Panc1 (cell line): ENCODE data around the gene CNTLN. TPM values are rescaled to one million over a fixed set of nuclear protein-coding genes. Genes with fewer than 3 reads are reported as not detected.

Experiments used
- ATAC-seq: fragments of 200-7000 bp; cut with Tn5 transposase; 2 replicates; pipeline ENCODE4 v1.9.1; 2020; ENCODE audit warnings: mild to moderate bottlenecking, moderate library complexity
- BruUV-seq: library from RNA; stranded (reverse); fragments of 400-500 nt; replicated peaks from 2 replicates; lab custom pipeline; 2021; lab: Mats Ljungman, UMichigan
- CTCF ChIA-PET: fragments of 300-600 bp; sonication (Branson Sonifier 250); formaldehyde crosslinking; loops from one replicate; lab custom pipeline; 2022; ENCODE audit warnings: antibody characterized with exemption; lab: Charles Lee
- POLR2A ChIA-PET: fragments of 300-600 bp; sonication (Branson Sonifier 250); formaldehyde crosslinking; loops from one replicate; lab custom pipeline; 2022; ENCODE audit warnings: antibody characterized with exemption; lab: Charles Lee
- DNase-seq: peaks from one replicate; pipeline ENCODE4 v3.0.0-alpha.2; 2010; ENCODE audit warnings: low read depth, low spot score
- H3K27ac ChIP-seq: 2 replicates; pipeline ENCODE4 v1.5.1; 2011; ENCODE audit warnings: mild to moderate bottlenecking, low read length, inconsistent platforms
- H3K27me3 ChIP-seq: fragments of 200-500 bp; sonication (Bioruptor generic); 2 replicates; pipeline ENCODE4 v1.6.0; 2014; ENCODE audit warnings: low read length, inconsistent platforms; ENCODE audit not compliant: control insufficient read depth, insufficient read depth
- H3K36me3 ChIP-seq: fragments of 200-500 bp; sonication (Bioruptor generic); 2 replicates; pipeline ENCODE4 v1.5.1; 2014; ENCODE audit warnings: inconsistent platforms, mild to moderate bottlenecking, low read length, moderate library complexity; ENCODE audit not compliant: control insufficient read depth, insufficient read depth
- H3K4me1 ChIP-seq: 2 replicates; pipeline ENCODE4 v1.5.1; 2011; ENCODE audit warnings: inconsistent platforms, mild to moderate bottlenecking, low read length, moderate library complexity; ENCODE audit not compliant: control insufficient read depth, insufficient read depth
- H3K4me3 ChIP-seq, 2 experiments: 2 replicates each; pipeline ENCODE4 v1.5.1; 2011 to 2012; ENCODE audit warnings: low read depth in 2 of 2, low read length in 2 of 2, mild to moderate bottlenecking in 2 of 2, inconsistent platforms in 1 of 2, moderate library complexity in 1 of 2
- H3K9me3 ChIP-seq: fragments of 200-500 bp; sonication (Bioruptor generic); 2 replicates; pipeline ENCODE4 v1.5.1; 2014; ENCODE audit warnings: low read depth, mild to moderate bottlenecking, inconsistent platforms, low read length, moderate library complexity; ENCODE audit not compliant: control insufficient read depth, insufficient read depth
- POLR2AphosphoS5 ChIP-seq: IDR thresholded peaks from 2 replicates; pipeline ENCODE4 v1.6.1; 2012; ENCODE audit warnings: mild to moderate bottlenecking, low read depth, low read length, moderate library complexity
- SIN3A ChIP-seq: IDR thresholded peaks from 2 replicates; pipeline ENCODE4 v1.6.1; 2012; ENCODE audit warnings: low read depth, mild to moderate bottlenecking, low read length, moderate library complexity, borderline replicate concordance; ENCODE audit not compliant: insufficient read depth
- TCF7L2 ChIP-seq: IDR thresholded peaks from 2 replicates; pipeline ENCODE4 v1.6.1; 2011; ENCODE audit warnings: mild to moderate bottlenecking, low read depth, low read length, inconsistent platforms
- in situ Hi-C: cut with HindIII; loops from 2 replicates; pipeline ENCODE4 v1.10.0; 2016; ENCODE audit warnings: low sequenced_read_pairs, low pct_unique_long_range_greater_than_20kb
- intact Hi-C: fragments of 100-400 bp; cut with micrococcal nuclease; formaldehyde crosslinking; loops from one replicate; pipeline ENCODE4 v1.10.0; 2022; ENCODE audit not compliant: unreplicated experiment
- total RNA-seq: library from RNA; stranded (reverse); gene quantifications from one replicate; pipeline ENCODE4 v1.2.1, GENCODE V29; 2021; ENCODE audit not compliant: unreplicated experiment
- TF ChIP-seq, protein P1 (sequence below), 2 experiments: IDR thresholded peaks; 2 replicates each; pipeline ENCODE4 v1.6.1; 2011 to 2012; ENCODE audit warnings: low read depth in 2 of 2, control low read depth in 1 of 2, low read length in 1 of 2, mild to moderate bottlenecking in 1 of 2, moderate library complexity in 1 of 2; ENCODE audit not compliant: insufficient read depth in 1 of 2
- TF ChIP-seq, protein P2 (sequence below): fragments of 450-650 bp; IDR thresholded peaks from 2 replicates; pipeline ENCODE4 v1.5.1; 2017; ENCODE audit warnings: mild to moderate bottlenecking

Gene CNTLN
- total RNA-seq, 1 experiment from 2014 or later = not detected

DNA sequence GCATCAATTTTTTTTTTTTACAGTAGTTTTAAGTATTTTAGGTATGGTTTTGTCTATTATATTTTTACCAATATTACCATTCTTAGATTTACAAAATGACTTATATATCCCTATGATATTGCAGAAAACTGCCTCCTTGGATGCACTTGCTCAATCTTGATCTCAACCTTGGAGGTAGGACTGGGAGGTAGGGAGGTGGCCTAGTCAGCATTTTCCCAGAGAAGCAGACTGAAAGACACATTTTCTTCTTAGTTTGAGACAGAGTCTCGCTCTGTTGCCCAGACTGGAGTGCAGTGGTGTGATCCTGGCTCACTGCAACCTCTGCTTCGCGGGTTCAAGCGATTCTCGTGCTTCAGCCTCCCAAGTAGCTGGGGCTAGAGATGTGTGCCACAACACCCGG, 268.7 kb downstream of the CNTLN start:
- Histone ChIP-seq H3K9me3 (no peaks in the 10 kb centered on the region), H3K27ac (no peak overlapping the region), H3K4me1 (no peaks in the 10 kb centered on the region), H3K27me3 (no peaks in the 10 kb centered on the region), H3K36me3 (no peaks in the 10 kb centered on the region), H3K4me3 (no peak overlapping the region)
- ATAC-seq = no peak
- DNase-seq = no peak
- ChIA-PET CTCF (no interaction called here), POLR2A (no interaction called here)
- TF ChIP-seq SIN3A (no peak), TCF7L2 (no peak), POLR2AphosphoS5 (no peak)
- TF ChIP-seq, protein P1, sequence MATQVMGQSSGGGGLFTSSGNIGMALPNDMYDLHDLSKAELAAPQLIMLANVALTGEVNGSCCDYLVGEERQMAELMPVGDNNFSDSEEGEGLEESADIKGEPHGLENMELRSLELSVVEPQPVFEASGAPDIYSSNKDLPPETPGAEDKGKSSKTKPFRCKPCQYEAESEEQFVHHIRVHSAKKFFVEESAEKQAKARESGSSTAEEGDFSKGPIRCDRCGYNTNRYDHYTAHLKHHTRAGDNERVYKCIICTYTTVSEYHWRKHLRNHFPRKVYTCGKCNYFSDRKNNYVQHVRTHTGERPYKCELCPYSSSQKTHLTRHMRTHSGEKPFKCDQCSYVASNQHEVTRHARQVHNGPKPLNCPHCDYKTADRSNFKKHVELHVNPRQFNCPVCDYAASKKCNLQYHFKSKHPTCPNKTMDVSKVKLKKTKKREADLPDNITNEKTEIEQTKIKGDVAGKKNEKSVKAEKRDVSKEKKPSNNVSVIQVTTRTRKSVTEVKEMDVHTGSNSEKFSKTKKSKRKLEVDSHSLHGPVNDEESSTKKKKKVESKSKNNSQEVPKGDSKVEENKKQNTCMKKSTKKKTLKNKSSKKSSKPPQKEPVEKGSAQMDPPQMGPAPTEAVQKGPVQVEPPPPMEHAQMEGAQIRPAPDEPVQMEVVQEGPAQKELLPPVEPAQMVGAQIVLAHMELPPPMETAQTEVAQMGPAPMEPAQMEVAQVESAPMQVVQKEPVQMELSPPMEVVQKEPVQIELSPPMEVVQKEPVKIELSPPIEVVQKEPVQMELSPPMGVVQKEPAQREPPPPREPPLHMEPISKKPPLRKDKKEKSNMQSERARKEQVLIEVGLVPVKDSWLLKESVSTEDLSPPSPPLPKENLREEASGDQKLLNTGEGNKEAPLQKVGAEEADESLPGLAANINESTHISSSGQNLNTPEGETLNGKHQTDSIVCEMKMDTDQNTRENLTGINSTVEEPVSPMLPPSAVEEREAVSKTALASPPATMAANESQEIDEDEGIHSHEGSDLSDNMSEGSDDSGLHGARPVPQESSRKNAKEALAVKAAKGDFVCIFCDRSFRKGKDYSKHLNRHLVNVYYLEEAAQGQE (IDR thresholded peaks at IDR 0.05; ENCODE audit: insufficient read depth in 1 of 2, low read depth in 2 of 2, low read length in 1 of 2) = no peak
- TF ChIP-seq, protein P2, sequence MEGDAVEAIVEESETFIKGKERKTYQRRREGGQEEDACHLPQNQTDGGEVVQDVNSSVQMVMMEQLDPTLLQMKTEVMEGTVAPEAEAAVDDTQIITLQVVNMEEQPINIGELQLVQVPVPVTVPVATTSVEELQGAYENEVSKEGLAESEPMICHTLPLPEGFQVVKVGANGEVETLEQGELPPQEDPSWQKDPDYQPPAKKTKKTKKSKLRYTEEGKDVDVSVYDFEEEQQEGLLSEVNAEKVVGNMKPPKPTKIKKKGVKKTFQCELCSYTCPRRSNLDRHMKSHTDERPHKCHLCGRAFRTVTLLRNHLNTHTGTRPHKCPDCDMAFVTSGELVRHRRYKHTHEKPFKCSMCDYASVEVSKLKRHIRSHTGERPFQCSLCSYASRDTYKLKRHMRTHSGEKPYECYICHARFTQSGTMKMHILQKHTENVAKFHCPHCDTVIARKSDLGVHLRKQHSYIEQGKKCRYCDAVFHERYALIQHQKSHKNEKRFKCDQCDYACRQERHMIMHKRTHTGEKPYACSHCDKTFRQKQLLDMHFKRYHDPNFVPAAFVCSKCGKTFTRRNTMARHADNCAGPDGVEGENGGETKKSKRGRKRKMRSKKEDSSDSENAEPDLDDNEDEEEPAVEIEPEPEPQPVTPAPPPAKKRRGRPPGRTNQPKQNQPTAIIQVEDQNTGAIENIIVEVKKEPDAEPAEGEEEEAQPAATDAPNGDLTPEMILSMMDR = no peak
- in situ Hi-C loops (no loop called here), intact Hi-C loops (no loop called here)
- no TSS peak for BruUV-seq

DNA sequence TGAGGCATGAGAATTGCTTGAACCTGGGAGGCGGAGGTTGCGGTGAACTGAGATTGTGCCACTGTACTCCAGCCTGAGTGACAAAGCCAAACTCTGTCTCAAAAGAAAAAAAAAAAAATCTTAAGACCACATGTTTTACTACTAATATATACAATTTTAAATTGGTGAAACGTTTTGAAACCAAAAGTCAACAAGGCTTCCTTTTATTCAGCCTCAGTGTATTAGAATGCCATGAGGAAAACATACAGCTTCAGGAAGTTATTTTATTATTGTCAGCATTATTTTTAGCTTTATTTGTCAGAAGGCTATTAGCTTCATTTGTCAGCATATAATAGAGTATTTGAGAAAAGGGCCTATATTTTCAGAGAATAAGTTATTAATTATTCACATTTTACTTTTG, 280.1 kb downstream of the CNTLN start:
- Histone ChIP-seq H3K36me3 (no peaks in the 10 kb centered on the region), H3K4me3 (no peak overlapping the region), H3K27me3 (no peaks in the 10 kb centered on the region), H3K27ac (no peak overlapping the region), H3K4me1 (no peaks in the 10 kb centered on the region), H3K9me3 (no peaks in the 10 kb centered on the region)
- ChIA-PET POLR2A (no interaction called here), CTCF (no interaction called here)
- BruUV-seq = no TSS peak
- ATAC-seq = no peak
- DNase-seq = no peak
- in situ Hi-C loops = no loop called here
- intact Hi-C loops = no loop called here
- TF ChIP-seq, protein P1 (IDR thresholded peaks at IDR 0.05; ENCODE audit: insufficient read depth in 1 of 2, low read depth in 2 of 2, low read length in 1 of 2) = no peak
- TF ChIP-seq POLR2AphosphoS5 (no peak), TCF7L2 (no peak), SIN3A (no peak)
- TF ChIP-seq, protein P2 = no peak
